HUES64 (cell line): Measurements from ENCODE around the gene EIF4G1.
A peak's percentile ranks its signal among the peaks of the same experiment; 100 is the strongest.

Experiments
- H3K27ac ChIP-seq: 2 replicates; pipeline ENCODE4 v1.7.0; 2013; ENCODE audit warnings: low read depth, low read length, inconsistent platforms
- H3K27me3 ChIP-seq: 2 replicates; pipeline ENCODE4 v1.6.1; 2013; ENCODE audit warnings: mild to moderate bottlenecking, low read length; ENCODE audit not compliant: insufficient read depth
- H3K36me3 ChIP-seq: 2 replicates; pipeline ENCODE4 v1.6.1; 2013; ENCODE audit warnings: mild to moderate bottlenecking, low read length; ENCODE audit not compliant: insufficient read depth
- H3K4me1 ChIP-seq: 2 replicates; pipeline ENCODE4 v1.6.1; 2013; ENCODE audit warnings: mild to moderate bottlenecking, low read length, moderate library complexity; ENCODE audit not compliant: insufficient read depth
- H3K4me3 ChIP-seq: 2 replicates; pipeline ENCODE4 v1.5.1; 2013; ENCODE audit warnings: mild to moderate bottlenecking, low read length, moderate library complexity
- H3K9ac ChIP-seq: 2 replicates; pipeline ENCODE4 v1.6.1; 2013; ENCODE audit warnings: mild to moderate bottlenecking, low read depth, low read length
- H3K9me3 ChIP-seq: 2 replicates; pipeline ENCODE4 v1.6.1; 2013; ENCODE audit warnings: low read depth, low read length; ENCODE audit not compliant: insufficient read depth
- WGBS: fragments of 150-250, 120-280 bp; methylation state at CpG from one replicate; pipeline ENCODE4 v1.1.7; 2013; ENCODE audit warnings: missing lambda C conversion rate; 5-methylcytosine and 5-hydroxymethylcytosine counted together

EIF4G1 gene

DNA sequence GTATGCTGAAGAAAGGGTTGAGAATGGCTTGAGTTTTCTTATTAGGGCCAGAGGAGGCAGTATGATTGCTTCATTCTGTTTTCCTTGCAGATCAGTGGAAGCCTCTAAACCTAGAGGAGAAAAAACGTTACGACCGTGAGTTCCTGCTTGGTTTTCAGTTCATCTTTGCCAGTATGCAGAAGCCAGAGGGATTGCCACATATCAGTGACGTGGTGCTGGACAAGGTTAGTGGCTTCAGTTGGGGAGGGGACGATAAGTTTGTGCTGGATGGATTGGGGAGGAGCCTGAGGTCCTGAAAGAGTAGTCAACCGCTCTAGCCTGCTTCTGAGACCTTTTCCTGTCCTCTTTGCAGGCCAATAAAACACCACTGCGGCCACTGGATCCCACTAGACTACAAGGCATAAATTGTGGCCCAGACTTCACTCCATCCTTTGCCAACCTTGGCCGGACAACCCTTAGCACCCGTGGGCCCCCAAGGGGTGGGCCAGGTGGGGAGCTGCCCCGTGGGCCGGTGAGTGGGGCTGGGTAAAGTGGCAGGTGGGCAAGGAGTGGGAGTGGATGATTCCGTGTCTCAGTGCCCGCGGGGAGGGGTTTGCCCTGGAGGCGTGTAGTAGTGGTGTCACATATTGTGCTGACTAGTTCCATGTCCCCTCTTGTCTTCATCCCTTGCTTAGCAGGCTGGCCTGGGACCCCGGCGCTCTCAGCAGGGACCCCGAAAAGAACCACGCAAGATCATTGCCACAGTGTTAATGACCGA, 8.5 kb downstream of the EIF4G1 start:
- Histone ChIP-seq H3K27me3 (no peaks in the 10 kb centered on the region), H3K36me3 (peaks cover 97% of the 10 kb centered on the region), H3K9ac (no peak overlapping the region), H3K4me3 (no peak overlapping the region), H3K4me1 (no peaks in the 10 kb centered on the region), H3K9me3 (no peaks in the 10 kb centered on the region), H3K27ac (no peak overlapping the region)
- WGBS, result 96% methylated on average over 20 of the region's 20 CpGs

DNA sequence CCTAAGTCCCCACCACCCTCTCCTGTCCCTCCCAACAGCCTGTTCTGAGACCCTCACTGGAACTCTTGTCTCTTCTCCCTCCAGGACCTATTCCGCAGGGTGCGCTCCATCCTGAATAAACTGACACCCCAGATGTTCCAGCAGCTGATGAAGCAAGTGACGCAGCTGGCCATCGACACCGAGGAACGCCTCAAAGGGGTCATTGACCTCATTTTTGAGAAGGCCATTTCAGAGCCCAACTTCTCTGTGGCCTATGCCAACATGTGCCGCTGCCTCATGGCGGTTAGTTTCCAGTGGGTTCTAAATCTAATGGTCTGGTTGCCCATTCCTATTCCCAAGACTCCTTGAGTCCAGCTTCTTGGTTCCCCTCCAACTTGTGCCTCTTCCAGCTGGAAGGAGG, 9.3 kb downstream of the EIF4G1 start:
- Histone ChIP-seq H3K27me3 (no peaks in the 10 kb centered on the region), H3K27ac (no peak overlapping the region), H3K4me1 (no peaks in the 10 kb centered on the region), H3K9ac (no peak overlapping the region), H3K36me3 (peaks cover 99% of the 10 kb centered on the region), H3K4me3 (no peak overlapping the region), H3K9me3 (no peaks in the 10 kb centered on the region)
- 96% methylated on average over 8 of the region's 8 CpGs for WGBS

DNA sequence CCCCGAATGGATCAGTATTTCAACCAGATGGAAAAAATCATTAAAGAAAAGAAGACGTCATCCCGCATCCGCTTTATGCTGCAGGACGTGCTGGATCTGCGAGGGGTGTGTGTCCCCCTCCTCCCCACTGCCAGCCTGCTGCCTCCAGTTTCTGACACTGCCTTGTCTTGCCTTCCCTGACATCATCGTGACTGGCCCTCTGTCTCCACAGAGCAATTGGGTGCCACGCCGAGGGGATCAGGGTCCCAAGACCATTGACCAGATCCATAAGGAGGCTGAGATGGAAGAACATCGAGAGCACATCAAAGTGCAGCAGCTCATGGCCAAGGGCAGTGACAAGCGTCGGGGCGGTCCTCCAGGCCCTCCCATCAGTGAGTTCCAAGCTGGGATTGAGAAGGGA, 10.9 kb downstream of the EIF4G1 start:
- H3K9me3 ChIP-seq, result no peaks in the 10 kb centered on the region
- no peaks in the 10 kb centered on the region for H3K4me1 ChIP-seq
- H3K27me3 ChIP-seq, result no peaks in the 10 kb centered on the region
- peaks cover 100% of the 10 kb centered on the region for H3K36me3 ChIP-seq
- no peak overlapping the region for H3K4me3 ChIP-seq
- H3K9ac ChIP-seq, result no peak overlapping the region
- no peak overlapping the region for H3K27ac ChIP-seq
- WGBS, result 94% methylated on average over 13 of the region's 13 CpGs

DNA sequence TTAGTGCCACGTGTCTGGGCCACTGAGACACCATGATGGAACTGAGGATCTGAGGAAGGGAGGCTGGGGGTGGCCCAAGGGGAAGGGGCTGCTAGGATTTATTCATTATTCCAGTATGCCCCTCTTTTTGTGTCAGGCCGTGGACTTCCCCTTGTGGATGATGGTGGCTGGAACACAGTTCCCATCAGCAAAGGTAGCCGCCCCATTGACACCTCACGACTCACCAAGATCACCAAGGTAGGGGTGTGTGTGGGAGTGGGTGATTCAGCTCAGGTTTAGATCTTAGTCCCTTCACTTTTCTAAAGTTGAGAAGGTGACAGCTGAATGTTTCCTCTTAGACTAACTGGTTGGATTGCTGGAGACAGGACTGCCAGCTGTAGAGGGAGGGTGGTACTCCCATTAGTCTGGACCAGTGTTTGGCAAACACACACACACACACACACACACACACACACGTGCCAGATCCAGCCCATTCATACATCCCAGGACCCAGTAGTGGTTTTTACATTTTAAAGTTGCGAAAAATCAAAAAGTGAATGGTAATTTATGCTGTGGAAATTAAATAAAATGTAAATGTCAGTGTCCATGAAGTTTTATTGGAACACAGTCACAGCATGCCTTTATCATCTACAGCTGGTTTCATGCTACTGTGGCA, 11.4 kb downstream of the EIF4G1 start:
- WGBS, result 99% methylated on average over 5 of the region's 6 CpGs
- no peak overlapping the region for H3K27ac ChIP-seq
- no peak overlapping the region for H3K9ac ChIP-seq
- H3K27me3 ChIP-seq, result no peaks in the 10 kb centered on the region
- H3K4me3 ChIP-seq, result no peak overlapping the region
- H3K4me1 ChIP-seq, result no peaks in the 10 kb centered on the region
- H3K9me3 ChIP-seq, result no peaks in the 10 kb centered on the region
- H3K36me3 ChIP-seq, result peaks cover 98% of the 10 kb centered on the region

- 97% methylated on average over 21 of the region's 21 CpGs for WGBS
- no peaks in the 10 kb centered on the region for H3K27me3 ChIP-seq
- no peak overlapping the region for H3K27ac ChIP-seq
- no peaks in the 10 kb centered on the region for H3K9me3 ChIP-seq
- H3K4me3 ChIP-seq, result no peak overlapping the region
- H3K4me1 ChIP-seq, result no peaks in the 10 kb centered on the region
- H3K9ac ChIP-seq, result no peak overlapping the region
- peaks cover 98% of the 10 kb centered on the region for H3K36me3 ChIP-seq
Measured at GRCh38 chr3:184327171-184327570, 12.8 kb downstream of the EIF4G1 start.

- WGBS, result 64% methylated on average over 3 of the region's 3 CpGs
Measured at GRCh38 chr3:184328516-184328915, 14.1 kb downstream of the EIF4G1 start.

DNA sequence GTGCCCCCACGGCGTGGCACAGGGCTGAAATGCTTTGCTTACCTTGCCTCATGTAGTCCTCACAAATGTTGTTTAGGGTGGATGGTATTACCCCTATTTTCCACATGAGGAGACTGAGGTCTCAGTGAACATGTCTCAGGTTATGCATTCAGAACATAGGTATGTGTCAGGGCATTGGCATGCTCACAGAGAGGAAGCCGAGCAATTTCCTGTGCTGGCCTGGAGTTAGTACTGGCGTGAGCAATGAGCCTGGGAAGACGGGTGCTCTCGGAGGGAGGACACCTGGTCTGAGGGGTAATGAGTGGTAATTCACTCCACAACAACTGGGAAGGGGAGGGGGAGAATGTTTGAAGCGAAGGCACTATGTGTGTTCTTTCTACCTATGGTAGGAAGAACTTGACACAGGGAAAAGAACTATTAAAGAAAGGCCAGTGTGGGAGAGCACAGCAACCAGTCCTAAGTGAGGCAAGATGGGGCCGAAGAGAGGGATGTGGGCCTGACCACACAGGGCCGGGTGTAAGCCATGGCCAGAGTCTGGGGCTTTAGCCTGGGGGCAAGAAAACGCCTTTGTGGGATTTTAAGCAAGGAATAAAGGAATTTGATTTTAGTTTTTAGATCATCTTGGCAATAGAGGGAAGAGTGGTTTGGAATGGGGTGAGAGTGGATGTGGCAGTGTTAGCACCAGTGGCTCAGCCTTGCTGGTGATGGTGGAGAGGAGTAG, 18.1 kb downstream of the EIF4G1 start:
- Histone ChIP-seq H3K27ac (no peak overlapping the region), H3K4me1 (0 out of 2 replicates have a peak, but pooled peaks cover 2% of the 10 kb centered on the region), H3K36me3 (peaks cover 74% of the 10 kb centered on the region), H3K4me3 (no peak overlapping the region), H3K9ac (no peak overlapping the region), H3K27me3 (no peaks in the 10 kb centered on the region), H3K9me3 (no peaks in the 10 kb centered on the region)
- 93% methylated on average over 10 of the region's 10 CpGs for WGBS

More at GRCh38 chr3:184328516-184328915, 14.1 kb downstream of the EIF4G1 start:
- H3K9me3 ChIP-seq, result no peaks in the 10 kb centered on the region
- H3K9ac ChIP-seq, result no peak overlapping the region
- H3K36me3 ChIP-seq, result peaks cover 98% of the 10 kb centered on the region
- no peak overlapping the region for H3K4me3 ChIP-seq
- no peak overlapping the region for H3K27ac ChIP-seq
- no peaks in the 10 kb centered on the region for H3K4me1 ChIP-seq
- H3K27me3 ChIP-seq, result no peaks in the 10 kb centered on the region

DNA sequence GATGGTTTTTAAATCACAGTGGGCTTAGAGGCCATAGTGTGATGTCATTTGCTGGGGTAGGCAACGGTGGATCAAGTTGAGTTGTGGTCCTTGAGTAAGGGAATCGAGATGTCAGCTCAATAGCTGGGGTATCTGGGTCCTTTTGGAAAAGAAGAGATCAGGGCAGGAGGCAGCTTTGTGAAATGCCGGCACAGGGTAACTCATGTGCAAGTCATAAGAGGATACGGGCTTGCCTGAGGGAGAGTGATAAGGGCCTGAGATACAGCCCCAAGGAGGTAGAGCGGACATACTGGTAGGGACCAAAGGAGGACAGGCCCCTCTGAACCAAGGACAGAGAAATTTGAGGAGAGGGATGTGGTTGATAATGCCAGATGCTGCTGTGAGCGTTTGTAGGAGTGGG, 18.8 kb downstream of the EIF4G1 start:
- 92% methylated on average over 6 of the region's 6 CpGs for WGBS
- H3K27me3 ChIP-seq, result no peaks in the 10 kb centered on the region
- peaks cover 67% of the 10 kb centered on the region for H3K36me3 ChIP-seq
- H3K27ac ChIP-seq, result no peak overlapping the region
- no peak overlapping the region for H3K9ac ChIP-seq
- H3K4me1 ChIP-seq, result 0 out of 2 replicates have a peak, but pooled peaks cover 8% of the 10 kb centered on the region
- no peak overlapping the region for H3K4me3 ChIP-seq
- no peaks in the 10 kb centered on the region for H3K9me3 ChIP-seq

DNA sequence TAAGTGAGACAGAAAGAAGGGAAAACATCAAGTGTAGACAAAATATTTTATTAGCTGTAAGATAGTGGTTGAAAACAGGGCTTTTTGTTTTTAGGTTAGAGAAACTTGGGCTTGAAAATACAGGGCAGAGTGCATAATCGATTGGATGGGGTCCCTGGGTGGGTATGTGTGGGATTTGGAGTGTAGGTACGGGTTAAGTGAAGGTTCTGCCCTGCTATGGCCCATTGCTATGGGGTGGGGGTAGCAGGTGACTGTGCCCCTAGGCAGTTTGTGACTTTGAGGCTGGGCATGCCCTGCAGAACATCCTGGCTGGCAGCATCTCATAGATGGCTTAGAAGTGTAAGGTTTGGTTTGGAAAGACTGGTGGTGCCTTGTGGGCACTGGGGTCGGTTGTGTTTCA, 19.3 kb downstream of the EIF4G1 start:
- Histone ChIP-seq H3K4me3 (no peak overlapping the region), H3K27me3 (no peaks in the 10 kb centered on the region), H3K36me3 (peaks cover 62% of the 10 kb centered on the region), H3K9me3 (no peaks in the 10 kb centered on the region), H3K9ac (no peak overlapping the region), H3K4me1 (0 out of 2 replicates have a peak, but pooled peaks cover 11% of the 10 kb centered on the region), H3K27ac (no peak overlapping the region)
- WGBS, result 88% methylated on average over 3 of the region's 3 CpGs

DNA sequence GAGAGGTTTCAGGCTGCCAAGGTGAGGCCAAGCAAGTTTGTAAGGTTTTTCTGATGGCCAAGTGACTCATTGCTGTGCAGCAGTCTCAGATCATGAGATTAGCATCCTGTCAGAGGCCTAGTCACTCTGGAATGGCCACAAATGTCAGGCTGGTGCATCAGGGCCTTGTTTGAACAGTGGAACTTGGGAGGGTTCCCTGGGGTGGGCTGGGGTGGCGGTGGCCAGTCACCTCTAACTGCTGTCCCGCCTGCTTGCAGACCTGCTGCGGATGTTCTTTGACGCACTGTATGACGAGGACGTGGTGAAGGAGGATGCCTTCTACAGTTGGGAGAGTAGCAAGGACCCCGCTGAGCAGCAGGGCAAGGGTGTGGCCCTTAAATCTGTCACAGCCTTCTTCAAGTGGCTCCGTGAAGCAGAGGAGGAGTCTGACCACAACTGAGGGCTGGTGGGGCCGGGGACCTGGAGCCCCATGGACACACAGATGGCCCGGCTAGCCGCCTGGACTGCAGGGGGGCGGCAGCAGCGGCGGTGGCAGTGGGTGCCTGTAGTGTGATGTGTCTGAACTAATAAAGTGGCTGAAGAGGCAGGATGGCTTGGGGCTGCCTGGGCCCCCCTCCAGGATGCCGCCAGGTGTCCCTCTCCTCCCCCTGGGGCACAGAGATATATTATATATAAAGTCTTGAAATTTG, 20.2 kb downstream of the EIF4G1 start:
- Histone ChIP-seq H3K27ac (peak overlapping the region; percentile 97; the same call in 1 of the 2 replicates), H3K36me3 (peaks cover 53% of the 10 kb centered on the region), H3K4me3 (no peak overlapping the region), H3K4me1 (peaks cover 16% of the 10 kb centered on the region; the same call in 1 of the 2 replicates), H3K27me3 (no peaks in the 10 kb centered on the region), H3K9me3 (no peaks in the 10 kb centered on the region), H3K9ac (no peak overlapping the region)
- WGBS, result 91% methylated on average over 14 of the region's 15 CpGs

- Histone ChIP-seq H3K27me3 (no peaks in the 10 kb centered on the region), H3K9ac (no peak overlapping the region), H3K9me3 (no peaks in the 10 kb centered on the region), H3K4me1 (peaks cover 16% of the 10 kb centered on the region; the same call in 1 of the 2 replicates), H3K27ac (peak overlapping the region; percentile 97), H3K36me3 (peaks cover 46% of the 10 kb centered on the region), H3K4me3 (peak overlapping the region; percentile 83)
- WGBS, result 74% methylated on average over 3 of the region's 4 CpGs
Measured at GRCh38 chr3:184335291-184335660, 20.9 kb downstream of the EIF4G1 start.
